ENCODE measurements around the gene NCOA3. TPM values are rescaled to one million over a fixed set of nuclear protein-coding genes. Genes with fewer than 3 reads are reported as not detected.

NCOA3 gene
- total and polyA plus RNA-seq, 2 of the 8 experiments (the other 6 are each of a cell fraction or from before 2014, with no cell fraction given), result 7.9 to 24.7 TPM

DNA sequence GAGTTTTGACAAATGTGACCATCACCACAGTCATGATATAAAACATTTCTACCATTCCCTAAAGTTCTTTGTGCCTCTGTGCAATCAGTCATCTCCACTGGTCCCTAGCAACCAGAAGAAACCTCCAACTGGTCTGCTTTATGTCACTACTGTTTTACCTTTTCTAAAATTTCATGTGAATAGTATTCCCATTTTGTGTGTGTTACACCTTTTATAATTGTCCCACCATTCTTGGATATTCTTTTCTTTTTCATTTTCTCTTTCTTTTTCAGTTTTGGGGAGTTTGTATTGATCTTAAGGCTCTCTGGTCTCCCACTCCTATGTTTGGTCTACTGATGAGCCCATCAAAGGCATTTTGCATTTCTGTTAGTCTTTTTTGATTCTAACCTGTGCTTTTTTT, 95.4 kb downstream of the NCOA3 start:
- no peak for FAIRE-seq
- Histone ChIP-seq H2AK5ac (ENCODE audit: low read depth, low read length) (no peak overlapping the region), H3K4ac (replicated peaks; ENCODE audit: insufficient read length, low read depth, low read length) (no peak overlapping the region), H3K4me3 (ENCODE audit: extremely low read depth in 1 of 4, insufficient read depth in 2 of 4, low read depth in 3 of 4, low read length in 4 of 4) (no peak overlapping the region), H3K9me3 (ENCODE audit: insufficient read depth in 2 of 2, low read depth in 1 of 2, low read length in 1 of 2) (no peaks in the 10 kb centered on the region), H4K20me1 (replicated peaks in 1 of 2; ENCODE audit: control insufficient read depth in 1 of 2, insufficient read depth in 2 of 2, low read length in 2 of 2) (no peaks in the 10 kb centered on the region), H3K36me3 (ENCODE audit: control insufficient read depth in 2 of 4, insufficient read depth in 4 of 4, low read length in 3 of 4) (no peaks in the 10 kb centered on the region), H2BK20ac (ENCODE audit: low read length) (no peak overlapping the region), H2BK12ac (ENCODE audit: low read depth, low read length) (no peak overlapping the region), H4K8ac (ENCODE audit: extremely low read depth, insufficient read depth, low read length) (no peak overlapping the region), H2BK5ac (ENCODE audit: low read depth, low read length) (no peak overlapping the region), H3K4me1 (replicated peaks in 1 of 4; ENCODE audit: control insufficient read depth in 3 of 4, insufficient read depth in 4 of 4, low read length in 3 of 4) (no peaks in the 10 kb centered on the region), H3K27ac (ENCODE audit: low read depth, low read length) (no peak overlapping the region), H2BK15ac (ENCODE audit: low read length) (no peak overlapping the region), H3K56ac (replicated peaks; ENCODE audit: insufficient read length, low read depth, low read length) (no peak overlapping the region), H3K4me2 (ENCODE audit: insufficient read depth in 1 of 2, low read depth in 2 of 2, low read length in 2 of 2) (no peak overlapping the region), H3K23ac (ENCODE audit: insufficient read length) (no peak overlapping the region), H3K9ac (replicated peaks in 1 of 4; ENCODE audit: extremely low read depth in 1 of 4, low read depth in 3 of 4, low read length in 3 of 4) (no peak overlapping the region), H3K14ac (ENCODE audit: insufficient read length) (no peak overlapping the region), H3K23me2 (ENCODE audit: low read depth, low read length) (no peaks in the 10 kb centered on the region), H2BK120ac (replicated peaks; ENCODE audit: low read depth, low read length) (no peak overlapping the region), H4K5ac (ENCODE audit: insufficient read length, low read depth, low read length) (no peak overlapping the region), H2AFZ (ENCODE audit: low read length) (no peak overlapping the region), H3K79me1 (ENCODE audit: low read depth, low read length) (no peaks in the 10 kb centered on the region), H3K79me2 (ENCODE audit: control insufficient read depth in 1 of 2, insufficient read depth in 2 of 2, low read length in 2 of 2) (peaks cover 0 to 12% of the 10 kb centered on the region in 2 experiments; a peak in 2 of 4 replicates), H3K27me3 (replicated peaks in 1 of 4; ENCODE audit: control insufficient read depth in 3 of 4, extremely low read depth in 1 of 4, insufficient read depth in 3 of 4, low read length in 3 of 4) (no peaks in the 10 kb centered on the region), H4K91ac (replicated peaks; ENCODE audit: insufficient read length, low read length) (no peak overlapping the region), H3K18ac (ENCODE audit: extremely low read depth, low read length) (no peak overlapping the region)
- ChIA-PET POLR2A (ENCODE audit: partially characterized antibody) (interaction anchor here (0.7 kb wide), 1 partner anchor 213 kb away, joined by 6 read pairs; no protein-coding TSS in a partner anchor), CTCF (ENCODE audit: partially characterized antibody) (interaction anchor here (0.8 kb wide), 1 partner anchor 76 kb away, joined by 3 read pairs; no protein-coding TSS in a partner anchor)
- no peak for TF ChIP-seq BRCA1 (IDR thresholded peaks at IDR 0.05; ENCODE audit: low read depth, low read length)
- TF ChIP-seq, protein P1, sequence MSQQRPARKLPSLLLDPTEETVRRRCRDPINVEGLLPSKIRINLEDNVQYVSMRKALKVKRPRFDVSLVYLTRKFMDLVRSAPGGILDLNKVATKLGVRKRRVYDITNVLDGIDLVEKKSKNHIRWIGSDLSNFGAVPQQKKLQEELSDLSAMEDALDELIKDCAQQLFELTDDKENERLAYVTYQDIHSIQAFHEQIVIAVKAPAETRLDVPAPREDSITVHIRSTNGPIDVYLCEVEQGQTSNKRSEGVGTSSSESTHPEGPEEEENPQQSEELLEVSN (IDR thresholded peaks at IDR 0.05), result no peak
- DNase-seq (ENCODE audit: low read depth in 1 of 2, low spot score in 2 of 2), result no peak
